Activated CD4-positive, alpha-beta T cell treated with anti-CD3 and anti-CD28 coated beads, Interleukin-10, Interleukin-2, amounts not matched to agents 100 ng/mL and 50 ng/mL, durations not matched to agents 16 hours and 8 hours (primary cell): ENCODE results near the gene SLC37A2.

Experiments used
- DNase-seq: peaks from one replicate; pipeline ENCODE4 v3.0.0-alpha.2; 2020

The SLC37A2 gene

GRCh38 chr11:125071846-125072217 is 8.7 kb downstream of the SLC37A2 start:
- no peak for DNase-seq

- DNase-seq, result no peak
These were observed 9.3 kb downstream of the SLC37A2 start for GRCh38 chr11:125072218-125072960.

- no peak for DNase-seq
These were observed 10.0 kb downstream of the SLC37A2 start for GRCh38 chr11:125072961-125073590.

- DNase-seq, result no peak
These were observed 10.7 kb downstream of the SLC37A2 start for GRCh38 chr11:125073616-125074483.

GRCh38 chr11:125074511-125075241 is 11.6 kb downstream of the SLC37A2 start:
- no peak for DNase-seq

- no peak for DNase-seq
These were observed 12.1 kb downstream of the SLC37A2 start for GRCh38 chr11:125075242-125075625.

- no peak for DNase-seq
These were observed 12.8 kb downstream of the SLC37A2 start for GRCh38 chr11:125075900-125076317.

GRCh38 chr11:125076378-125076945 is 13.4 kb downstream of the SLC37A2 start:
- DNase-seq, result no peak

GRCh38 chr11:125078016-125078415 is 14.9 kb downstream of the SLC37A2 start:
- DNase-seq, result no peak

GRCh38 chr11:125078516-125079140 is 15.5 kb downstream of the SLC37A2 start:
- DNase-seq, result no peak

GRCh38 chr11:125079151-125079877 is 16.2 kb downstream of the SLC37A2 start:
- DNase-seq, result no peak

GRCh38 chr11:125079878-125080530 is 16.9 kb downstream of the SLC37A2 start:
- no peak for DNase-seq

- DNase-seq, result no peak
These were observed 17.4 kb downstream of the SLC37A2 start for GRCh38 chr11:125080531-125080911.

GRCh38 chr11:125081098-125081798 is 18.1 kb downstream of the SLC37A2 start:
- DNase-seq, result no peak

- DNase-seq, result no peak
These were observed 18.9 kb downstream of the SLC37A2 start for GRCh38 chr11:125082040-125082439.

GRCh38 chr11:125082611-125083311 is 19.7 kb downstream of the SLC37A2 start:
- no peak for DNase-seq

- no peak for DNase-seq
These were observed 20.4 kb downstream of the SLC37A2 start for GRCh38 chr11:125083312-125084056.

GRCh38 chr11:125084057-125084416 is 20.9 kb downstream of the SLC37A2 start:
- no peak for DNase-seq

- DNase-seq, result no peak
These were observed 21.7 kb downstream of the SLC37A2 start for GRCh38 chr11:125084761-125085231.
